Measurements from ENCODE around the gene SORCS3. TPM values are rescaled to one million over a fixed set of nuclear protein-coding genes. Genes with fewer than 3 reads are reported as not detected.

Gene SORCS3
- total and polyA plus RNA-seq, 9 of the 15 experiments (the other 6 are each of a cell fraction or from before 2014, with no cell fraction given) = not detected

- Histone ChIP-seq H3K27me3 (ENCODE audit: control insufficient read depth in 2 of 2, insufficient read depth in 2 of 2, low read length in 2 of 2) (no peaks in the 10 kb centered on the region), H3K36me3 (ENCODE audit: control insufficient read depth, insufficient read depth, low read length) (no peaks in the 10 kb centered on the region), H3K4me3 (no peak overlapping the region), H2AFZ (ENCODE audit: low read depth, low read length) (no peak overlapping the region), H3K4me2 (ENCODE audit: insufficient read depth, low read length) (no peak overlapping the region), H3K9me3 (replicated peaks; ENCODE audit: control insufficient read depth, insufficient read depth, low read depth, low read length) (no peaks in the 10 kb centered on the region), H3K9me1 (ENCODE audit: control insufficient read depth, insufficient read depth, low read length) (no peaks in the 10 kb centered on the region), H4K20me1 (replicated peaks; ENCODE audit: control insufficient read depth, insufficient read depth, low read length) (no peaks in the 10 kb centered on the region), H3K9ac (ENCODE audit: insufficient read depth in 1 of 2, low read depth in 2 of 2, low read length in 2 of 2) (no peak overlapping the region), H3K79me2 (ENCODE audit: control insufficient read depth, insufficient read depth, low read length) (no peaks in the 10 kb centered on the region), H3K27ac (ENCODE audit: extremely low read depth, low read depth, low read length) (no peak overlapping the region), H3K4me1 (replicated peaks in 1 of 2; ENCODE audit: control insufficient read depth in 2 of 2, insufficient read depth in 2 of 2, low read length in 2 of 2) (no peaks in the 10 kb centered on the region)
- no peak for TF ChIP-seq HNRNPUL1 (IDR thresholded peaks at IDR 0.05; ENCODE audit: low read length)
- TF ChIP-seq ZNF165 (CRISPR knock-in tag; IDR thresholded peaks at IDR 0.05; ENCODE audit: borderline replicate concordance) = no peak
- no peak for TF ChIP-seq NR3C1 (CRISPR knock-in tag; IDR thresholded peaks at IDR 0.05)
- no peak for TF ChIP-seq ZNF224 (CRISPR knock-in tag; IDR thresholded peaks at IDR 0.05)
- TF ChIP-seq ZBTB7A (IDR thresholded peaks at IDR 0.05; ENCODE audit: borderline replicate concordance, control insufficient read depth, low read depth, low read length) = no peak
- TF ChIP-seq CBX3 (IDR thresholded peaks at IDR 0.05; ENCODE audit: borderline replicate concordance in 1 of 2, low read length in 2 of 2) = no peak
- TF ChIP-seq ZNF133 (CRISPR knock-in tag; IDR thresholded peaks at IDR 0.05) = no peak
- TF ChIP-seq TBP (optimal IDR thresholded peaks at IDR 0.05; ENCODE audit: low read depth, low read length) = no peak
- no peak for TF ChIP-seq ZNF282 (CRISPR knock-in tag; IDR thresholded peaks at IDR 0.05)
- TF ChIP-seq RBM25 (IDR thresholded peaks at IDR 0.05; ENCODE audit: low read depth, low read length, severe bottlenecking) = no peak
- no peak for TF ChIP-seq ZNF124 (CRISPR knock-in tag; IDR thresholded peaks at IDR 0.05)
- no peak for TF ChIP-seq MTA3 (IDR thresholded peaks at IDR 0.05; ENCODE audit: borderline replicate concordance)
- no peak for TF ChIP-seq RNF2 (IDR thresholded peaks at IDR 0.05)
- TF ChIP-seq, protein P1, sequence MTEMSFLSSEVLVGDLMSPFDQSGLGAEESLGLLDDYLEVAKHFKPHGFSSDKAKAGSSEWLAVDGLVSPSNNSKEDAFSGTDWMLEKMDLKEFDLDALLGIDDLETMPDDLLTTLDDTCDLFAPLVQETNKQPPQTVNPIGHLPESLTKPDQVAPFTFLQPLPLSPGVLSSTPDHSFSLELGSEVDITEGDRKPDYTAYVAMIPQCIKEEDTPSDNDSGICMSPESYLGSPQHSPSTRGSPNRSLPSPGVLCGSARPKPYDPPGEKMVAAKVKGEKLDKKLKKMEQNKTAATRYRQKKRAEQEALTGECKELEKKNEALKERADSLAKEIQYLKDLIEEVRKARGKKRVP (CRISPR knock-in tag; IDR thresholded peaks at IDR 0.05) = no peak
- no peak for TF ChIP-seq PPARD (CRISPR knock-in tag; IDR thresholded peaks at IDR 0.05)
- no peak for TF ChIP-seq ZNF184 (CRISPR knock-in tag; IDR thresholded peaks at IDR 0.05)
- TF ChIP-seq CHCHD3 (CRISPR knock-in tag; IDR thresholded peaks at IDR 0.05) = no peak
- TF ChIP-seq SIN3A (IDR thresholded peaks at IDR 0.05; ENCODE audit: borderline replicate concordance in 2 of 2, control insufficient read depth in 1 of 2, low read depth in 2 of 2, low read length in 2 of 2) = no peak
- 0% methylated on average over 1 of the region's 1 CpG for WGBS (ENCODE audit: insufficient coverage, low coverage, missing lambda C conversion rate)
- intact Hi-C loops (cut with micrococcal nuclease) (no loop called here), in situ Hi-C loops (cut with MboI) (no loop called here)
- FAIRE-seq (no peak), ATAC-seq (no peak), DNase-seq (ENCODE audit: extremely low read depth in 1 of 4, low spot score in 3 of 4) (no peak)
- ChIA-PET CTCF (ENCODE audit: low intra/inter-chr PET ratio) (no interaction called here), POLR2A (no interaction called here)
- BruUV-seq (replicated peaks) = no TSS peak
Measured at GRCh38 chr10:105170521-105170920, 529.4 kb downstream of the SORCS3 start.

Data from K562 (cell line).